Measurements from ENCODE around the gene XYLT1.

Gene XYLT1

DNA sequence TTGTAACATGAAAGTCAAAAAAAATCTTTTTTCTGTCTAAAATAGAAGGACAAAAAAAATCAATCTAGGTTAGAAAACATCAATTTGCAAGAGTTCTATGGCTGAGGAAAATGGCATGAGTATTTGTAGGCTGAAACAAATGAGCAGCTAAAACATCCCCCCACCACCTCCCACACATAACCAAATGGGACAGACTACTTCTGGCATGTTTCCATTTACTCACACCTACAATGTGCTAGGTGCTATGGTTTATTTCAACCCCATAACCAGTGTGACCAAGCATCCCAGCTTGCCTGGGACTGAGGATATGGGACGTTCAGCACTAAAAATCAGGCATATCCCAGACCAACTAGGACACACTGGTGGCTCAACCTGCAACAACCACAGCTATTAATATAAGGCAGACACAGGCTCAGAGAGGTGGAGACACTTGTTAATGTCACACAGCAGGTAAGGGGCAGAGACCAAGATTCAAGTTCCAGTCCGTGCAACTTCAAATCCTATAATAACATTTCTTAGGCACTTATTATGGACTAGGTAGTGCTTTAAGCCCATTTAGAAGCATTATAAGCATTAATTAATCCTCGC lies 96.0 kb downstream of the XYLT1 start:
- H3K27me3 ChIP-seq (ENCODE audit: control insufficient read depth, insufficient read depth, low read length) = no peaks in the 10 kb centered on the region
- H3K36me3 ChIP-seq (ENCODE audit: control insufficient read depth, insufficient read depth, low read length) = no peaks in the 10 kb centered on the region
- peaks cover 3% of the 10 kb centered on the region for H3K4me1 ChIP-seq (ENCODE audit: control insufficient read depth, insufficient read depth, low read length)
- H3K9ac ChIP-seq (ENCODE audit: low read depth, low read length) = no peak overlapping the region
- H3K4me3 ChIP-seq (ENCODE audit: low read depth, low read length) = no peak overlapping the region
- H3K9me3 ChIP-seq (ENCODE audit: control insufficient read depth, insufficient read depth, low read length) = no peaks in the 10 kb centered on the region

DNA sequence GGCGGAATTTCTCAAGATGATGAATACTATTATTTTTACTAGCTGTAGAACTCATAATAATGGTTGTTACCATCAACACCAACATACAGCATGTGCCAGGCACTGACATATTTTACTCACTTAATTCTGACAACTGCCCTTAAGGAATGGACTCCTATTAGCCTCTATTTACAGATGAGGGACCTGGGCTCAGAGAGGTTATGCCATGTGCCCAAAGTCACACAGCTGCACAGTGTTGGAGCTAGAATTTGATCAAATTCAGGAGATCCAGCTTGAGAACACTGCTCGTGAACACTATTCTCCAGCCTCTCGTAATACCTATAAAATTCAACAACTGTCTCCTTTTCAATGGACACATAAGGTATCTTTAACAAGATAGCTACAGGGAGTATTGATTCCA lies 97.2 kb downstream of the XYLT1 start:
- no peaks in the 10 kb centered on the region for H3K36me3 ChIP-seq (ENCODE audit: control insufficient read depth, insufficient read depth, low read length)
- no peaks in the 10 kb centered on the region for H3K9me3 ChIP-seq (ENCODE audit: control insufficient read depth, insufficient read depth, low read length)
- no peaks in the 10 kb centered on the region for H3K27me3 ChIP-seq (ENCODE audit: control insufficient read depth, insufficient read depth, low read length)
- no peaks in the 10 kb centered on the region for H3K4me1 ChIP-seq (ENCODE audit: control insufficient read depth, insufficient read depth, low read length)
- H3K9ac ChIP-seq (ENCODE audit: low read depth, low read length) = no peak overlapping the region
- H3K4me3 ChIP-seq (ENCODE audit: low read depth, low read length) = no peak overlapping the region

DNA sequence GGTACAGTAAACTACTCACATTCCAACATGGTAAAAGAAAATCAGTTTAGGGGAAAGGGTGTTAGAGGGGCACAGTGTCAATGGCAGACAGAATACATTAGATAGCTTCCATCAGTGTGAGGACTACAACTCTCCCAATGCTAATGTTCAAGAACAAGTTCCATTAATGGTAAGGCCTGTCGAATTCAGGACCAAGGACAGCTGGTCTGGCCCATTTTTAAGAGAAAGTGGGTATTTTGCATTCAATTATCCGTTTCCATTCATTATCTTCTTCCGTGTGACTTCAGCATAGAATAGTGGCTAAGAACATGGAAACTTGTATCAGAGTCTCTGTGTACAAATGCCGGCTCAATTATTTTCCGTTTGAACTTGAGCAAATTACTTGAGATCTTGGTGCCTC lies 98.4 kb downstream of the XYLT1 start:
- no peaks in the 10 kb centered on the region for H3K27me3 ChIP-seq (ENCODE audit: control insufficient read depth, insufficient read depth, low read length)
- no peaks in the 10 kb centered on the region for H3K4me1 ChIP-seq (ENCODE audit: control insufficient read depth, insufficient read depth, low read length)

DNA sequence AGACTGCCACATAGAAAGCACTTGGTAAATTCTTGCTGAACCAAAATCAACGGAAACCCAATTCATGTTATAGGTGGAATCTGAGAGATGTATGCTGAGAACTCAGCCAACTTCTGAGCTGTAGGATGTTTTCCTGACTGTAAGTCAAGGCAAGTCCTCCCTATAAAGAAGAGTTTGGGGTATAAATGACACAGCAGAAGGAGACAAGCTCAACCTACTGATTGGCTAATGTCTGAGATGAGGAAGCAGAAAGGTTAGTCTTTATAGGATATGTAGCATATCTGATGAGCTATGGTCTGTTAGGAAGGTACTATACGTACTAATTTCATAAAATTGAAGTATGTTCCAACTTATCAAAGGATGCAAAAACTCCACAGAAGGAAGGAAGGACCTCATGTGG lies 99.5 kb downstream of the XYLT1 start:
- Histone ChIP-seq H3K9me3 (ENCODE audit: control insufficient read depth, insufficient read depth, low read length) (no peaks in the 10 kb centered on the region), H3K4me1 (ENCODE audit: control insufficient read depth, insufficient read depth, low read length) (no peaks in the 10 kb centered on the region), H3K36me3 (ENCODE audit: control insufficient read depth, insufficient read depth, low read length) (no peaks in the 10 kb centered on the region), H3K27me3 (ENCODE audit: control insufficient read depth, insufficient read depth, low read length) (no peaks in the 10 kb centered on the region), H3K4me3 (ENCODE audit: low read depth, low read length) (no peak overlapping the region), H3K9ac (ENCODE audit: low read depth, low read length) (no peak overlapping the region)

More for the DNA sequence above, 98.4 kb downstream of the XYLT1 start:
- Histone ChIP-seq H3K9ac (ENCODE audit: low read depth, low read length) (no peak overlapping the region), H3K9me3 (ENCODE audit: control insufficient read depth, insufficient read depth, low read length) (no peaks in the 10 kb centered on the region), H3K36me3 (ENCODE audit: control insufficient read depth, insufficient read depth, low read length) (no peaks in the 10 kb centered on the region), H3K4me3 (ENCODE audit: low read depth, low read length) (no peak overlapping the region)

DNA sequence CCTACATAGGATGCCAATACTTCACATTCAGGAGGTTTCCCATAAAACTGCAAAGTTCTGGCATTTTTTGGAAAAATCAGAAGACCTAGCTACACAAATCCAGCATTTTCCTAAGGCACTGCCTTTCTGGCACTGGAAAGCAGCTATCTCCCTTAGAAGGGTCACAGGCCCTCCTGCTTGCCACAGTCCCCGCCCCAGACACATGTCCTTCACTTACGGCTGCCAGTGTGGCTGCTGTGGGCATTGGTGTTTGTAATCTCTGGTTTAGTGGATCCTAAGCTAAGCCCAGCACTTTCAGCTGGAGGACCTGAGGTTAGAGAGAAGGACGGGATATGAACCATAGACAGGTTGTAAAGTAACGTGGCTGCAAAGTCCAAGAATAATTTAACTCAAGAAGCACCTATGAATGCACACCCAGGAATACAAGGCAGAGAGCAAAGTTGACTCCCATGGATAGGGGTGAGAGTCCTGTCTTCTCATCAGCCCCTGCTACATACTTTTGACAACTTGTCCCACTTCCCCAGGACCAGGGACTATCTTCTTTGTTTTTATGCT lies 100.0 kb downstream of the XYLT1 start:
- Histone ChIP-seq H3K9ac (ENCODE audit: low read depth, low read length) (no peak overlapping the region), H3K9me3 (ENCODE audit: control insufficient read depth, insufficient read depth, low read length) (no peaks in the 10 kb centered on the region), H3K27me3 (ENCODE audit: control insufficient read depth, insufficient read depth, low read length) (no peaks in the 10 kb centered on the region), H3K4me1 (ENCODE audit: control insufficient read depth, insufficient read depth, low read length) (no peaks in the 10 kb centered on the region), H3K36me3 (ENCODE audit: control insufficient read depth, insufficient read depth, low read length) (no peaks in the 10 kb centered on the region), H3K4me3 (ENCODE audit: low read depth, low read length) (no peak overlapping the region)

DNA sequence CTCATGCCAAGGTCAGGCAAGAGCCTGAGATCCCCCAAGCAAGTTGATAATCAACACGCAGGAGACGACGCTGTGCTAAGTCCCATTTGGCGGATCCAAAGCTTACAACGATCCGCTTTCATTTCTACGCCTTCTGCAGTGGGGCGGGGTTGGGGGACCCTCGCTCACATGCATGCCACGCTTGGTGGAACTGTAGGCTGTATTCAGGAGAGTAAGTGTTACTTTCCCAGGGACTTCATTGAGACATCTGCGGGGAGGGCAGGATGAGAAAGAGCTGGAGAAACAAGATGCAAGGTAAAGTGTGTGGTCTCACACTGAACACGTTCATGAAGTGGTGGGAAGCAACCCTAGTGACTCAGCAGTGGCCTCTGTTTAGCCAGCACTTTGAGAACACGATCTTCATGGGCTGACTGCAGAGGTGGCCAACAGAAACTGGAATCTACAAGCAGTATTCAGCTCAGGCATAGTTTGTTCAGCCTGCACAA lies 100.5 kb downstream of the XYLT1 start:
- Histone ChIP-seq H3K27me3 (ENCODE audit: control insufficient read depth, insufficient read depth, low read length) (no peaks in the 10 kb centered on the region), H3K9ac (ENCODE audit: low read depth, low read length) (no peak overlapping the region), H3K9me3 (ENCODE audit: control insufficient read depth, insufficient read depth, low read length) (no peaks in the 10 kb centered on the region), H3K4me3 (ENCODE audit: low read depth, low read length) (no peak overlapping the region), H3K4me1 (ENCODE audit: control insufficient read depth, insufficient read depth, low read length) (no peaks in the 10 kb centered on the region), H3K36me3 (ENCODE audit: control insufficient read depth, insufficient read depth, low read length) (no peaks in the 10 kb centered on the region)

DNA sequence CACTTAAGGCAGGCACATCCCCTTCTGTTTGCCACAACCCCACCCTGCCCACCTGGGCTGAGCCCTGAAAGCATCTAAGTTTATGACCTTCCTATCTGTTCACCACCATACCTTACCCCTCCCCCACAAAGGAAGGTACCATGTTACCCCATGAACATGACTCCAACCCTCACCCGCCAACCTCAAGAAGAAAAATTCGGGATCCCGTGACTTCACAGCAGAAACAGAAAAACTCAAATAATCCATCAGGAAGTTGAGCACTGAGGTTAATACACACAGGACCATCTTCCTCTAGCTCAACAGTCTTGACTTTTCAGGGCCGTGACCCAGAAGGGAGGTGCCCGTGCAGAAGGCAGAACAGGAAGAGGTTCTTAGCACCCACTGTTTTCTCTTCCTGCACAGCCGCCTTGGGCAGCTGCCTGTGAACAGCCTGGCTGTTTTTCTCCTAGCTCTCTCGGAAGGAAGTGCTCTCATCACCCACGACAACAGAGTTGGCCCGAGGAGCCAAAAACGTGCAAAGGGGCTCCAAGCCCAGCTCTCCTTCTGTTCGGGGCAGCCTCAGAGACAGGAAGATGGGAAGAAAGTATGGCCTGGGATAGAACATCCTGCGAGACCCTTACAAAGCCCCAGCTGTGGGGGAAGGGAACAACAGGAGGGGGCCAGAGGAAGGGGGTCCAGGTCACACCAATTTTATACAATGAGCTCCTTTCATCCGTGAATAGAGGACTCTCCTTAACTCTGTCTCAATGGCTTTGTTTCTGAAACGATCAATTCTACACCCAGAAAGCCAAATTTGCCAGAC lies 101.1 kb downstream of the XYLT1 start:
- Histone ChIP-seq H3K4me1 (ENCODE audit: control insufficient read depth, insufficient read depth, low read length) (no peaks in the 10 kb centered on the region), H3K4me3 (ENCODE audit: low read depth, low read length) (no peak overlapping the region), H3K9me3 (ENCODE audit: control insufficient read depth, insufficient read depth, low read length) (no peaks in the 10 kb centered on the region), H3K27me3 (ENCODE audit: control insufficient read depth, insufficient read depth, low read length) (no peaks in the 10 kb centered on the region), H3K36me3 (ENCODE audit: control insufficient read depth, insufficient read depth, low read length) (no peaks in the 10 kb centered on the region), H3K9ac (ENCODE audit: low read depth, low read length) (no peak overlapping the region)

DNA sequence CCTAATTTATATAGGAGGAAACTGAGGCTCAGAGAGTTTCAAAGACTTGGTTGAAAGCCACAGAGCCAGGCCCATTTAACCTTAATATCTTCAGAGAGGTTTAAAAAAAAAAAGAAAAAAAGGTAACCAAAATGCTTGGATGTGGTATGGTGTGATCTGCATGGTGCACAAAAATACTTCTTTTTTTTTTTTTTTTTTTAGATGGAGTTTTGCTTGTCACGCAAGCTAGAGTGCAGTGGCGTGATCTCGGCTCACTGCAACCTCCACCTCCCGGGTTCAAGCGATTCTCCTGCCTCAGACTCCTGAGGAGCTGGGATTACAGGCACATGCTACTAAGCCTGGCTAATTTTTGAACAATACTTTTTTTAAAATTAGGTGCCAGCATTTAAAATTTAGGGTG lies 101.8 kb downstream of the XYLT1 start:
- Histone ChIP-seq H3K4me1 (ENCODE audit: control insufficient read depth, insufficient read depth, low read length) (no peaks in the 10 kb centered on the region), H3K9ac (ENCODE audit: low read depth, low read length) (no peak overlapping the region), H3K4me3 (ENCODE audit: low read depth, low read length) (no peak overlapping the region), H3K9me3 (ENCODE audit: control insufficient read depth, insufficient read depth, low read length) (no peaks in the 10 kb centered on the region), H3K27me3 (ENCODE audit: control insufficient read depth, insufficient read depth, low read length) (no peaks in the 10 kb centered on the region), H3K36me3 (ENCODE audit: control insufficient read depth, insufficient read depth, low read length) (no peaks in the 10 kb centered on the region)

DNA sequence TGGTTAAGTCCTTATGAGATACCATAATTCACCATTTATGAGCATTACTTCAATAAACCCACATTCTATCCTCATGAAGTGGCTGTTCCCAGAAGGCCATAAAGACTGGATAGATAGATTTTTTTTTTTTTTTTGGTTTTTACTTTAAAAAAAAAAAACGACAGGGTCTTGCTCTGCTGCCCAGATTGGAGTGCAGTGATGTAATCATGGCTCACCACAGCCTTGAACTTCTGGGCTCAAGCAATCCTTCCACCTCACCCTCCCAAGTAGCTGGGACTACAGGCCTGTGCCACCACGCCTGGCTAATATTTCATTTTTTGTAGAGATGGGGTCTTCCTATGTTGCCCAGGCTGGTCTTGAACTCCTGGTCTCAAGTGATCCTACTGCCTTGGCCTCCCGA lies 102.3 kb downstream of the XYLT1 start:
- no peaks in the 10 kb centered on the region for H3K36me3 ChIP-seq (ENCODE audit: control insufficient read depth, insufficient read depth, low read length)
- H3K4me3 ChIP-seq (ENCODE audit: low read depth, low read length) = no peak overlapping the region
- no peaks in the 10 kb centered on the region for H3K4me1 ChIP-seq (ENCODE audit: control insufficient read depth, insufficient read depth, low read length)
- no peak overlapping the region for H3K9ac ChIP-seq (ENCODE audit: low read depth, low read length)
- no peaks in the 10 kb centered on the region for H3K27me3 ChIP-seq (ENCODE audit: control insufficient read depth, insufficient read depth, low read length)
- H3K9me3 ChIP-seq (ENCODE audit: control insufficient read depth, insufficient read depth, low read length) = no peaks in the 10 kb centered on the region

DNA sequence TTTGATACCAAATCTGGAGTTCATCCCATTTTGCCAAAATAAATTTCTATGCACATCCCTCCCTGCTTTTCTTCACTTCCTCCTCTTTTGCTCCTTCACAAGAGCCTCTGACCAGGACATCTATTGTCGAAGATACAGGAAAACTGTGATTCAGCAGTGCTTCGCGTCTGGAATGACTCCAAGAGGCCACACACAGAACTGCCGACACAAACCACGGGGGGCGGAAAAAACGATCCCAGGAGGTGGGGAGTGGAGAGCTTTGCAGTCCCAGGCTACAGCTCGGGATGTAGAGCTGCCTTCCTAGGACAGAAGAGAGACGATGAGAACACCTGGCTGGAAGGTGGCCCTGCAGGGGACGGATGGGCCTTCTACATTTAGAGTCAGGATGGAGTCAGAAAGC lies 102.8 kb downstream of the XYLT1 start:
- no peaks in the 10 kb centered on the region for H3K36me3 ChIP-seq (ENCODE audit: control insufficient read depth, insufficient read depth, low read length)
- no peaks in the 10 kb centered on the region for H3K27me3 ChIP-seq (ENCODE audit: control insufficient read depth, insufficient read depth, low read length)
- no peaks in the 10 kb centered on the region for H3K9me3 ChIP-seq (ENCODE audit: control insufficient read depth, insufficient read depth, low read length)
- H3K9ac ChIP-seq (ENCODE audit: low read depth, low read length) = no peak overlapping the region
- no peak overlapping the region for H3K4me3 ChIP-seq (ENCODE audit: low read depth, low read length)
- H3K4me1 ChIP-seq (ENCODE audit: control insufficient read depth, insufficient read depth, low read length) = no peaks in the 10 kb centered on the region

DNA sequence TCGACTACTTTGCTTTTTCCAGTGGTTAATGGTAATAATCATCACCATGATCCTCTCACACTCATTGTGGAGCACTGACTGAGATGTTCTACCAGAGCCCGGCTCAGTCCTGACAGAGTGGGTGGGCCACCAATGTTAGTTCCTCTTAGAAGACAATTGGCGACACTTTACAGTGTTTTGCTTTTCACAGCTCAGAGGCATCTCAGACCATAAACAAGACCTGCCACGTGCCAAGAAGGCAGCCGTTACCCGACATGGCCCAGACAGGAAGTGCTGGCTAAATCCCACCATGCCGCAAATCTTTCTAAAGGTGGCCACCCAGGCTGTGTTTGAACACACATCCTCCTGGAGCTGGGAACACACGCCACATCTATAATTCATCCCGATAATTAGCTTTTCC lies 103.7 kb downstream of the XYLT1 start:
- Histone ChIP-seq H3K36me3 (ENCODE audit: control insufficient read depth, insufficient read depth, low read length) (no peaks in the 10 kb centered on the region), H3K27me3 (ENCODE audit: control insufficient read depth, insufficient read depth, low read length) (no peaks in the 10 kb centered on the region), H3K4me1 (ENCODE audit: control insufficient read depth, insufficient read depth, low read length) (no peaks in the 10 kb centered on the region), H3K4me3 (ENCODE audit: low read depth, low read length) (no peak overlapping the region), H3K9me3 (ENCODE audit: control insufficient read depth, insufficient read depth, low read length) (no peaks in the 10 kb centered on the region), H3K9ac (ENCODE audit: low read depth, low read length) (no peak overlapping the region)

All from iPS-15b (cell line).